Measurements from ENCODE around the gene AMBN. TPM values are rescaled to one million over a fixed set of nuclear protein-coding genes. Genes with fewer than 3 reads are reported as not detected.

AMBN gene
- total and polyA plus RNA-seq, 9 of the 15 experiments (the other 6 are each of a cell fraction or from before 2014, with no cell fraction given): 0.03 to 0.09 (median 0.07) TPM; not detected in 6

GRCh38 chr4:70600305-70600704 is 8.2 kb downstream of the AMBN start (continued):
- TF ChIP-seq BCLAF1 (IDR thresholded peaks at IDR 0.05; ENCODE audit: borderline replicate concordance in 1 of 2, control insufficient read depth in 1 of 2, low read depth in 2 of 2, low read length in 1 of 2): no peak
- TF ChIP-seq CEBPB (tag; IDR thresholded peaks at IDR 0.05): peak; percentile 76
- no peak for TF ChIP-seq FOS (IDR thresholded peaks at IDR 0.05; ENCODE audit: extremely low read depth, insufficient read length)
- no peak for TF ChIP-seq ELF2 (CRISPR knock-in tag; IDR thresholded peaks at IDR 0.05)
- no peak for TF ChIP-seq ZNF695 (CRISPR knock-in tag; IDR thresholded peaks at IDR 0.05)
- no peak for TF ChIP-seq SUPT5H (IDR thresholded peaks at IDR 0.05)
- TF ChIP-seq ZNF175 (CRISPR knock-in tag; IDR thresholded peaks at IDR 0.05; ENCODE audit: low read depth): no peak
- TF ChIP-seq ZC3H4 (CRISPR knock-in tag; IDR thresholded peaks at IDR 0.05; ENCODE audit: borderline replicate concordance): no peak
- no peak for TF ChIP-seq NEUROD1 (IDR thresholded peaks at IDR 0.05; ENCODE audit: borderline replicate concordance, low read depth, low read length, partially characterized antibody)

All from K562 (cell line).